ENCODE results near the gene PCDHA6. TPM values are rescaled to one million over a fixed set of nuclear protein-coding genes. Genes with fewer than 3 reads are reported as not detected.
"Not testable (repeated sequence)": the region's sequence is repeated elsewhere in the genome, so short reads cannot be mapped to it uniquely, and the experiment has no call there.

PCDHA6 gene
- total RNA-seq, 2 donors from 2014 or later = not detected

DNA sequence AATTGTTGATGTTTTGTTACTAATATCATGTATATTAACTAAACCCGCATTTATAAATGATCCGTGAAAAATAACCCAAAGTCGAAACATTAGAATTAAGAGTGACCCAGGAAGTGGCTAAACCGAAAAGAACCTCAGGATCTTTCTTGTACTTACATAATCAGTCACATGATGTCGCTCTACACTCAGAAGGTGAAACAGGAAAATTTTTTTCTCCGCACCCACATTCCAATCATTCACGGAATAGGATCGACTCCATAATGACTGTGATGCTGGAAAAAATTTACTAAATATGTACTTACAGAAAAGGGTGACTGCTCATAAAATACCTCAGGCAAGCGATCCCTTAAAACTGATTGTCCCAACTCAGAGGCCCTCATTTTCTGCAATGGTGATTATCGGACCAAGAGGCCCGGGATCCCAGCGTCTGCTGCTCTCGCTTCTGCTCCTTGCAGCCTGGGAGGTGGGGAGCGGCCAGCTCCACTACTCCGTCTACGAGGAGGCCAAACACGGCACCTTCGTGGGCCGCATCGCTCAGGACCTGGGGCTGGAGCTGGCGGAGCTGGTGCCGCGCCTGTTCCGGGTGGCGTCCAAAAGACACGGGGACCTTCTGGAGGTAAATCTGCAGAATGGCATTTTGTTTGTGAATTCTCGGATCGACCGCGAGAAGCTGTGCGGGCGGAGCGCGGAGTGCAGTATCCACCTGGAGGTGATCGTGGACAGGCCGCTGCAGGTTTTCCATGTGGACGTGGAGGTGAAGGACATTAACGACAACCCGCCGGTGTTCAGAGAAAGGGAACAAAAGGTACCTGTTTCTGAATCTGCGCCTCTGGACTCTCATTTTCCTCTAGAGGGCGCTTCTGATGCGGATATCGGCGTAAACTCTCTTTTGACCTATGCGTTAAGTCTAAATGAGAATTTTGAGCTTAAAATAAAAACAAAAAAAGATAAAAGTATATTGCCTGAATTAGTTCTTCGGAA, 47.6 kb downstream of the PCDHA6 start, which contains the start of gene PCDHA12:
TSS of gene PCDHA12 (plus strand) at position 224 of the 981 bp plus-strand sequence. CDS start at position 389, 165 bp downstream.
- ATAC-seq = no peak
- H3K9me3 Mint-ChIP-seq = peaks cover 12 to 28% of the 10 kb centered on the region in 2 donors
- DNase-seq (ENCODE audit: low spot score in 2 of 2) = no peak
- peak within 1 kb of the TSS in 1 of 2 donors; percentile 61 for H3K27ac Mint-ChIP-seq
- peaks cover 6 to 28% of the 10 kb centered on the region in 2 donors for H3K36me3 Mint-ChIP-seq

DNA sequence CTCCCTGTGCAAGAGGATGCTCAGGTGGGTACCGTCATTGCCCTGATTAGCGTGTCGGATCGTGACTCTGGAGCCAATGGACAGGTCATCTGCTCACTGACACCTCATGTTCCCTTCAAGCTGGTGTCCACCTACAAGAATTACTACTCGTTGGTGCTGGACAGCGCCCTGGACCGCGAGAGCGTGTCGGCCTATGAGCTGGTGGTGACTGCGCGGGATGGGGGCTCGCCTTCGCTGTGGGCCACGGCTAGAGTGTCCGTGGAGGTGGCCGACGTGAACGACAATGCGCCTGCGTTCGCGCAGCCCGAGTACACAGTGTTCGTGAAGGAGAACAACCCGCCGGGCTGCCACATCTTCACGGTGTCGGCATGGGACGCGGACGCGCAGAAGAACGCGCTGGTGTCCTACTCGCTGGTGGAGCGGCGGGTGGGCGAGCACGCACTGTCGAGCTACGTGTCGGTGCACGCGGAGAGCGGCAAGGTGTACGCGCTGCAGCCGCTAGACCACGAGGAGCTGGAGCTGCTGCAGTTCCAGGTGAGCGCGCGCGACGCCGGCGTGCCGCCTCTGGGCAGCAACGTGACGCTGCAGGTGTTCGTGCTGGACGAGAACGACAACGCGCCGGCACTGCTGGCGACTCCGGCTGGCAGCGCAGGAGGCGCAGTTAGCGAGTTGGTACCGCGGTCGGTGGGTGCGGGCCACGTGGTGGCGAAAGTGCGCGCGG, 48.9 kb downstream of the PCDHA6 start:
- ATAC-seq; DNase-seq (ENCODE audit: low spot score in 2 of 2): not testable (repeated sequence)
- Mint-ChIP-seq H3K27ac (peak overlapping the region in 1 of 2 donors; percentile 61), H3K9me3 (peaks cover 22 to 33% of the 10 kb centered on the region in 2 donors), H3K36me3 (peaks cover 9 to 27% of the 10 kb centered on the region in 2 donors)

DNA sequence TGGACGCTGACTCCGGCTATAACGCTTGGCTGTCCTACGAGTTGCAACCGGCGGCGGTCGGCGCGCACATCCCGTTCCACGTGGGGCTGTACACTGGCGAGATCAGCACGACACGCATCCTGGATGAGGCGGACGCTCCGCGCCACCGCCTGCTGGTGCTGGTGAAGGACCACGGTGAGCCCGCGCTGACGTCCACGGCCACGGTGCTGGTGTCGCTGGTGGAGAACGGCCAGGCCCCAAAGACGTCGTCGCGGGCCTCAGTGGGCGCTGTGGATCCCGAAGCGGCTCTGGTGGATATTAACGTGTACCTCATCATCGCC, 49.5 kb downstream of the PCDHA6 start:
- peaks cover 25 to 33% of the 10 kb centered on the region in 2 donors for H3K9me3 Mint-ChIP-seq
- no peak for ATAC-seq
- no peak overlapping the region for H3K27ac Mint-ChIP-seq
- H3K36me3 Mint-ChIP-seq = peaks cover 14 to 32% of the 10 kb centered on the region in 2 donors
- DNase-seq (ENCODE audit: low spot score in 2 of 2) = no peak

Other genes starting within 250 kb of the PCDHA6 start
- gene CD14, start 194.8 kb upstream of the PCDHA6 start, total RNA-seq = 1 to 10 TPM in 1 of 2 donors, under 1 TPM in 1; 0.56 to 1.6 TPM
- gene TMCO6, start 188.5 kb upstream of the PCDHA6 start, total RNA-seq = 10 to 100 TPM; 28.7 to 30.2 TPM
- 10 to 100 TPM; 68.4 to 71.8 TPM for gene NDUFA2, start 180.3 kb upstream of the PCDHA6 start, total RNA-seq
- gene IK, start 180.1 kb upstream of the PCDHA6 start, total RNA-seq = 100 to 1,000 TPM in 1 of 2 donors, 10 to 100 TPM in 1; 87.6 to 108 TPM
- gene WDR55, start 163.1 kb upstream of the PCDHA6 start, total RNA-seq = 10 to 100 TPM; 32.5 to 36.3 TPM
- gene DND1, start 154.4 kb upstream of the PCDHA6 start, total RNA-seq = 1 to 10 TPM in 1 of 2 donors, under 1 TPM in 1; 0.82 to 3.4 TPM
- gene HARS1, start 136.6 kb upstream of the PCDHA6 start, total RNA-seq = 10 to 100 TPM; 78.9 to 94.6 TPM
- 10 to 100 TPM; 29.8 to 34.1 TPM for gene HARS2, start 136.5 kb upstream of the PCDHA6 start, total RNA-seq
- gene ZMAT2, start 127.5 kb upstream of the PCDHA6 start, total RNA-seq = 10 to 100 TPM; 50.9 to 72.1 TPM
- gene PCDHA1, start 41.8 kb upstream of the PCDHA6 start, total RNA-seq = not detected
- under 1 TPM in 1 of 2 donors, not detected in 1; 0.09 TPM for gene PCDHA2, start 33.1 kb upstream of the PCDHA6 start, total RNA-seq
- not detected for gene PCDHA3, start 26.9 kb upstream of the PCDHA6 start, total RNA-seq
- gene PCDHA4, start 20.9 kb upstream of the PCDHA6 start, total RNA-seq = not detected
- gene PCDHA5, start 6.3 kb upstream of the PCDHA6 start, total RNA-seq = not detected
- gene PCDHA7, start 6.3 kb downstream of the PCDHA6 start, total RNA-seq = not detected
- not detected for gene PCDHA8, start 13.2 kb downstream of the PCDHA6 start, total RNA-seq
- gene PCDHA9, start 20.4 kb downstream of the PCDHA6 start, total RNA-seq = not detected
- not detected for gene PCDHA10, start 27.9 kb downstream of the PCDHA6 start, total RNA-seq
- not detected for gene PCDHA11, start 41.0 kb downstream of the PCDHA6 start, total RNA-seq
- not detected for gene PCDHA12, start 47.3 kb downstream of the PCDHA6 start, total RNA-seq
- not detected for gene PCDHA13, start 54.2 kb downstream of the PCDHA6 start, total RNA-seq
- not detected for gene PCDHAC1, start 98.3 kb downstream of the PCDHA6 start, total RNA-seq
- gene PCDHAC2, start 138.5 kb downstream of the PCDHA6 start, total RNA-seq = not detected
- not detected for gene PCDHB1, start 223.4 kb downstream of the PCDHA6 start, total RNA-seq